Transverse colon (tissue), 4 donors: Measurements from ENCODE around the gene PAX5.

ENCODE experiments used
- CTCF ChIP-seq, 5 experiments: fragments of 200-600 bp in 3 of 5; fragments of 450-650 bp in 2 of 5; sonication (generic) in 3 of 5; IDR thresholded peaks; 1 replicate in 2 of 5; 2 replicates in 3 of 5; pipeline ENCODE4 v1.5.1; 2016 to 2017; ENCODE audit warnings: antibody characterized with exemption in 5 of 5, inconsistent platforms in 3 of 5, mild to moderate bottlenecking in 2 of 5, moderate library complexity in 1 of 5
- EP300 ChIP-seq: sonication (generic); formaldehyde crosslinking; IDR thresholded peaks from one replicate; pipeline ENCODE4 v1.6.1; 2017; ENCODE audit warnings: antibody characterized with exemption, low read depth
- POLR2A ChIP-seq: fragments of 450-650 bp; IDR thresholded peaks from one replicate; pipeline ENCODE4 v1.6.1; 2016; ENCODE audit warnings: antibody characterized with exemption, mild to moderate bottlenecking, moderate library complexity
- POLR2AphosphoS5 ChIP-seq, 3 donors: sonication (generic); formaldehyde crosslinking; IDR thresholded peaks; one replicate each; pipeline ENCODE4 v1.6.1; 2016; ENCODE audit warnings: antibody characterized with exemption in 3 of 3

GRCh38 chr9:36868586-36869282 is 165.3 kb downstream of the PAX5 start:
- TF ChIP-seq EP300 (no peak), CTCF (IDR thresholded peaks at IDR 0.05) (no peak), POLR2A (no peak), POLR2AphosphoS5 (IDR thresholded peaks at IDR 0.05) (no peak)
